Gastrocnemius medialis (tissue), 4 donors: ENCODE data around the gene ELOA2.
"Not testable (repeated sequence)": the region's sequence is repeated elsewhere in the genome, so short reads cannot be mapped to it uniquely, and the experiment has no call there.

Source experiments
- POLR2A ChIP-seq, 2 donors: fragments of 450-650 bp; IDR thresholded peaks; one replicate each; pipeline ENCODE4 v1.6.1; 2017; ENCODE audit warnings: antibody characterized with exemption in 2 of 2, mild to moderate bottlenecking in 2 of 2, moderate library complexity in 2 of 2
- TF ChIP-seq, protein P1 (sequence below), 5 experiments: fragments of 450-650 bp in 3 of 5; fragments of 200-600 bp in 2 of 5; sonication (generic) in 2 of 5; IDR thresholded peaks in 4 of 5; conservative IDR thresholded peaks in 1 of 5; 1 replicate in 4 of 5; 2 replicates in 1 of 5; pipeline ENCODE4 v1.5.1; 2016 to 2019; ENCODE audit warnings: antibody characterized with exemption in 5 of 5, mild to moderate bottlenecking in 3 of 5, moderate library complexity in 3 of 5

DNA sequence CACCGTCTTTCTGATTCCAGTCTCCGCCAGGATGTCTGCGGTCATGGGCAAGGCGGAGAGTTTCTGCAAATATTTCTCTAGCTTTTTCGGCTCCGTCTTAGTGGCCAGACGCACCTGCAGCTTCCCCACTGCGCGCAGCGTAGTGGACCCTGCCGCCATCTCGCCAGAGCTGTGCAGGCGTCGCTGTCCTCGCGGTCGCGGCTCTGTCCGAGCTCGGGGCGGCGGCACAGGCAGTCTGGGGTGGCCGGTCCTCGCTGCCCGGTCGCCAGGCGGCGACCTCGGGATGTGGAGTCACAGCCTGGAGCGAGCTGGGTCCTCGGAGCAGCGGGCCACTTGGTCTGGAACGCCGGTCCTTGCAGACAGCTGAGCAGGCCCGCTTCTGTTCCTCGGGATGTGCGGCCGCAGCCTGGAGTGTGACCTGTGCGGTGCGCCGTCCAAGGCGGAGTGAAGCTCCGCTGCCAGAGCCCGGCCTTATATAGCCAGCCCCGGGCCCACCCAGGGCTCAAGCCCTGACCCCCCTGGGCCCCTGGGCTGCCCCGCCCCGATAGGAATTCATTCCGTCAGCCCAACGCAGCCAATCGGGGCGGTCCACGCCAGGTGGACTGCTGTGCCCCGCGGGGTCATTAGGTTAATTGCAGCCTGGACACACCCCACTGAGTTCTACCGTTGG lies 5.6 kb downstream of the ELOA2 start:
- TF ChIP-seq, protein P1, sequence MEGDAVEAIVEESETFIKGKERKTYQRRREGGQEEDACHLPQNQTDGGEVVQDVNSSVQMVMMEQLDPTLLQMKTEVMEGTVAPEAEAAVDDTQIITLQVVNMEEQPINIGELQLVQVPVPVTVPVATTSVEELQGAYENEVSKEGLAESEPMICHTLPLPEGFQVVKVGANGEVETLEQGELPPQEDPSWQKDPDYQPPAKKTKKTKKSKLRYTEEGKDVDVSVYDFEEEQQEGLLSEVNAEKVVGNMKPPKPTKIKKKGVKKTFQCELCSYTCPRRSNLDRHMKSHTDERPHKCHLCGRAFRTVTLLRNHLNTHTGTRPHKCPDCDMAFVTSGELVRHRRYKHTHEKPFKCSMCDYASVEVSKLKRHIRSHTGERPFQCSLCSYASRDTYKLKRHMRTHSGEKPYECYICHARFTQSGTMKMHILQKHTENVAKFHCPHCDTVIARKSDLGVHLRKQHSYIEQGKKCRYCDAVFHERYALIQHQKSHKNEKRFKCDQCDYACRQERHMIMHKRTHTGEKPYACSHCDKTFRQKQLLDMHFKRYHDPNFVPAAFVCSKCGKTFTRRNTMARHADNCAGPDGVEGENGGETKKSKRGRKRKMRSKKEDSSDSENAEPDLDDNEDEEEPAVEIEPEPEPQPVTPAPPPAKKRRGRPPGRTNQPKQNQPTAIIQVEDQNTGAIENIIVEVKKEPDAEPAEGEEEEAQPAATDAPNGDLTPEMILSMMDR (IDR thresholded peaks at IDR 0.05 in 4 of 5, conservative IDR thresholded peaks at IDR 0.05 in 1 of 5), result not testable (repeated sequence)
- TF ChIP-seq POLR2A (IDR thresholded peaks at IDR 0.05), result not testable (repeated sequence)
